BE2C (cell line): ENCODE data around the gene DIPK1A.

Source experiments
- DNase-seq: peaks from one replicate; pipeline ENCODE4 v3.0.0-alpha.2; 2020
- H3K27me3 ChIP-seq: fragments of 250-450 bp; sonication (Bioruptor Pico); 2 replicates; pipeline ENCODE4 v1.5.1; 2020; ENCODE audit warnings: mild to moderate bottlenecking
- H3K36me3 ChIP-seq: fragments of 250-450 bp; sonication (Bioruptor Pico); 2 replicates; pipeline ENCODE4 v1.5.1; 2020; ENCODE audit warnings: mild to moderate bottlenecking
- H3K4me1 ChIP-seq: fragments of 250-450 bp; sonication (Bioruptor Pico); 2 replicates; pipeline ENCODE4 v1.5.1; 2020
- H3K4me3 ChIP-seq: 2 replicates; pipeline ENCODE4 v1.5.1; 2011; ENCODE audit warnings: low read depth, low read length
- H3K9me3 ChIP-seq: fragments of 250-450 bp; sonication (Bioruptor Pico); 2 replicates; pipeline ENCODE4 v1.5.1; 2020
- CTCF ChIP-seq: IDR thresholded peaks from 2 replicates; pipeline ENCODE4 v1.5.1; 2012; ENCODE audit warnings: mild to moderate bottlenecking, low read depth, low read length

The DIPK1A gene

GRCh38 chr1:92964998-92965397 lies 3.7 kb upstream of the DIPK1A start:
- H3K9me3 ChIP-seq = no peaks in the 10 kb centered on the region
- no peak for DNase-seq
- no peaks in the 10 kb centered on the region for H3K27me3 ChIP-seq
- H3K4me1 ChIP-seq = no peaks in the 10 kb centered on the region
- H3K36me3 ChIP-seq = no peaks in the 10 kb centered on the region
- TF ChIP-seq CTCF = no peak
- H3K4me3 ChIP-seq = no peak overlapping the region

GRCh38 chr1:92964316-92964715 lies 3.1 kb upstream of the DIPK1A start:
- no peaks in the 10 kb centered on the region for H3K36me3 ChIP-seq
- TF ChIP-seq CTCF = no peak
- H3K9me3 ChIP-seq = no peaks in the 10 kb centered on the region
- H3K4me3 ChIP-seq = no peak overlapping the region
- no peak for DNase-seq
- H3K4me1 ChIP-seq = no peaks in the 10 kb centered on the region
- no peaks in the 10 kb centered on the region for H3K27me3 ChIP-seq

- peak overlapping the region; percentile 54 for H3K4me3 ChIP-seq
- no peaks in the 10 kb centered on the region for H3K27me3 ChIP-seq
- no peak for TF ChIP-seq CTCF
- no peaks in the 10 kb centered on the region; the same call in 1 of the 2 replicates for H3K4me1 ChIP-seq
- no peaks in the 10 kb centered on the region for H3K36me3 ChIP-seq
- H3K9me3 ChIP-seq = no peaks in the 10 kb centered on the region
- no peak for DNase-seq
Measured at GRCh38 chr1:92961896-92962752, 862 bp upstream of the DIPK1A start.

GRCh38 chr1:92960395-92961130 lies 699 bp downstream of the DIPK1A start:
- Histone ChIP-seq H3K4me3 (peak overlapping the region; percentile 66), H3K36me3 (no peaks in the 10 kb centered on the region), H3K9me3 (no peaks in the 10 kb centered on the region), H3K4me1 (no peaks in the 10 kb centered on the region; the same call in 1 of the 2 replicates), H3K27me3 (no peaks in the 10 kb centered on the region)
- peak; percentile 52 for DNase-seq
- TF ChIP-seq CTCF = peak; percentile 66

- H3K4me3 ChIP-seq = no peak overlapping the region
- H3K4me1 ChIP-seq = no peaks in the 10 kb centered on the region; the same call in 1 of the 2 replicates
- no peaks in the 10 kb centered on the region for H3K36me3 ChIP-seq
- no peak for TF ChIP-seq CTCF
- no peak for DNase-seq
- H3K9me3 ChIP-seq = no peaks in the 10 kb centered on the region
- no peaks in the 10 kb centered on the region for H3K27me3 ChIP-seq
Measured at GRCh38 chr1:92958203-92958970, 2.9 kb downstream of the DIPK1A start.
